ENCODE measurements around the gene INPP1.

INPP1 gene

GRCh38 chr2:190362894-190363293 is 19.5 kb downstream of the INPP1 start:
- no peak for DNase-seq (ENCODE audit: low read depth)

DNA sequence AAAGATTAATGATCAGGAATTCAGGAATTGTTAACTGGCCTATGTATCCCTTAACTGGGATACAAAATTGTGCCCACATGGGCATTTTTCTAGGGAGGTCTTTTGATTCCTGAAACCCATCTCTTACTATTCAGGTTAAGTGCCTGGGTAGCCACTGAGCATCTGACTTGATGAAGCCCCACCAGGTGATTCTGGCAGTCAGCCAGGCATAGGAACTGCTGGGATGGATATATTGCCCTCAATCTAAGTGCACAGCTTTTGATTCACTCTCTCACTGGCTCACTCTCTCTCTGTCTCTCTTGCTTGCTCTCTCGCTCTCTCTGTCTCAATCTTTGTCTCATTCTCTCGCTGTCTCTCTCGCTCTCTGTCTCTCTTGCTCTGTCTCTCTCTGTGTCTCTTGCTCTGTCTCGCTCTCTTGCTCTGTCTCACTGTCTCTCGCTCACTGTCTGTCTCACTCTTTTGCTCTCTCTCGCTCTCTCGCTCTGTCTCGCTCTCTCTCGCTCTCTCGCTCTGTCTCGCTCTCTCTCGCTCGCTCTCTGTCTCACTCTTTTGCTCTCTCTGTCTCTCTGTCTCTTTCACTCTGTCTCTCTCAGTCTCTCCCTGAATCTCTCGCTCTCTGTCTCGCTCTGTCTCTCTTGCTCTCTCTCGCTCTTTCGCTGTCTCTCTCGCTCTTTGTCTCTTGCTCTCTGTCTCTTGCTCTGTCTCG is 22.3 kb downstream of the INPP1 start:
- no peak for DNase-seq (ENCODE audit: low read depth)

GRCh38 chr2:190366248-190366753 is 22.9 kb downstream of the INPP1 start:
- no peak for DNase-seq (ENCODE audit: low read depth)

GRCh38 chr2:190367091-190367490 is 23.7 kb downstream of the INPP1 start:
- DNase-seq (ENCODE audit: low read depth) = no peak

DNA sequence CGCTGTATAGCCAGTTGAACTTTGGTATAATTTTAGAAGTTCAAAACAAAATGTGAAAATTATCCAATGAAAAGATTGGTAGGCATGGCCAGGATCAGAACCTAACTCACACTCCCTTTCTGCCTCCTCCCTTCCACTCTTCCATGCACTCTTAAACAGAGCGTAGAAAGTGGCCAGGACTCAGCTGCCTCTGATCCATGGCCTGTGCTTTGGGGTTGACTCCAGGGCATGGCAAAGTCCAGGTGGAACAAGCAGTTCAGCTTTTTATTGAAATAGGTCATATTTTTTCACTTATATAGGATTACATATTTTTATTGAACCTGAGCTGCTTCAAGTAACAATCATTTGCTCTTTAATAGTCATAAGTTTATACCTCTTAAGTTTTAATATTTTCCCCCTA is 26.2 kb downstream of the INPP1 start:
- no peak for DNase-seq (ENCODE audit: low read depth)

DNA sequence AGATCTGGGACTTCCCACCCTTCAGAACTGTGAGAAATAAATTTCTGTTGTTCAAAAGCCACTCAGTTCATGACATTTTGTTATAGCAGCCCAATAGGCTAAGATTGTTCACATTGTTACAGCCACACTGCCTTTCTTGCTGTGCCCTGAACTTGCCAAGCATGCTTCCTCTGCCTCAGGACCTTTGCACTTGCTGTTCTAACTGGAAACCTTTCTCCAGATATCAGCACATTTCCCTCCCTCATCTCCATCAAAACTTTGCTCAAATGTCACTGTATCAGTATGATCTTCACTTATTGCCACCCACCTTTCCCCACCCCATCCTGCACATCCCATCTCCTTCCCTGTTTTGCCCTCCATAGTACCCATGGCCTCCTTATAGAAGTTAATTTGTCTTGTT is 32.7 kb downstream of the INPP1 start:
- DNase-seq (ENCODE audit: low read depth) = no peak

- DNase-seq (ENCODE audit: low read depth) = no peak
Observed at GRCh38 chr2:190376591-190377245, 33.3 kb downstream of the INPP1 start.

DNA sequence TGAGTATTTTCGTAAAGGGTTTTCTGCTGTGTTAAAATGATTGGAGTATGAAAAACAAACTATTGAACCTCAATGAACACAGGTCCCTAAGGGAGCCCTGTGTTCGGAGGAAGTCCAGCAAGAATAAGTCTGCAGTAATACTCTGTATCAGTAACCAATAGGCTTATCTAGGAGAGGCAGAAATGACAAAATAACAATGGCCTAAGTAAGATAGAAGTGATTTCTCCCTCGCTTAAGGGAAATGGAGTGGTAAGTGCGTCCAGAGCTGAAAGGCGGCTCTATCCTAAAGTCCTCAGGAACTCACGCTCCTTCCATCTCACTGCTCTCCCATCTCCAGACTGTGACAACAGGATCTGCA is 35.5 kb downstream of the INPP1 start:
- DNase-seq (ENCODE audit: low read depth) = no peak

DNA sequence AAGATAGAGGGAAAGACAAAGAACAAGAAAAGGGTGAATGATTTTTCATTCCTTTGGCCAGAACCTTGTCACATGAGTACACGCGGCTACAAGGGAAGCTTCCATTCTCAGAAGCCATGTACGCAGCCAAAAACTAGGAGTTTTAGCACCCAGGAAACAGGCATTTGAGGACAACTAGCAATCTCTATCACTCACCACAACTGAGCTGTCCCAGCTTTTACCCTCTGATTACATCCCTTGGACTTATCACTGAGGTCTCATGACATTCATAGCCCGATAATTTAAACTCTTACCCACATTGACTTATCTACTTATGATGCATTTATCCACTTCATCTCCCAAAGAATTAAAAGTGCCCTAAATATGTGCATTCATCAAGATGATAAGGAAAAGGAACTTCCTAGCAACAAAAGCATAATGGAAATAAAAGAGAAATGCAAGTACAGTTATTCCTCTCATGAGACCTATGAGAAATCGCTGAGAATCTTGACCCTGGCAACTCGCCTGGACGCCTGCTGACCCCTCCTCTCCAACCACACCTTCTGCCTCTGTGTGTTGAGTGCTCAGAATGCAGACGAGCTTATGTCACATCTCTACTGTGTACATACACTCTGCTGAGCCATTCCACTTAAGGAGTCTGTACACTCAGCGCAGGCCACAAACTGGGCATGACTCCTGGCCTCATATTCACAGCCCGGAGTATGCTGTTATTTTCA is 36.0 kb downstream of the INPP1 start:
- no peak for DNase-seq (ENCODE audit: low read depth)

DNA sequence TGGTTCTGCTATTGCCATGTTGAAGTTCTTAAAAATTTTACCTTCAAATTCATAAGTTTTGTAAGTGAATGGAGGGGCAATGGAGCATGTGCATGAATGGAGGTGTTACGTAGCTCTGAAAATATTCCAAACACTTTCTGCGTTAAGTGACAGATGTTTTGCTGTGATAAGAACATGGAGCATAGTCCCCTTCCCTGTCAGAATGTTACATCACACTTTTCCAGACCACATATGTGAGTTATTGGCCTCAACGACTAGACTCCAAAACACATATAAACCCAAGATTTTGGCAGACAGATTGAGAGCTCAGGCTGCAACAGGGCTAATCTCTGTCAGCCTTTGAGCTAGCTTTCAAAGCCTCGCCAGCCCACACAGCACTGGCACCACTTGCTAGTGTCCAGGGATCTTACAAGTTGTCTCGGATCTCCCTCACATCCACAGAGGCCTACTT is 37.6 kb downstream of the INPP1 start:
- DNase-seq (ENCODE audit: low read depth) = no peak

GRCh38 chr2:190382851-190383250 is 39.5 kb downstream of the INPP1 start:
- DNase-seq (ENCODE audit: low read depth) = no peak

DNA sequence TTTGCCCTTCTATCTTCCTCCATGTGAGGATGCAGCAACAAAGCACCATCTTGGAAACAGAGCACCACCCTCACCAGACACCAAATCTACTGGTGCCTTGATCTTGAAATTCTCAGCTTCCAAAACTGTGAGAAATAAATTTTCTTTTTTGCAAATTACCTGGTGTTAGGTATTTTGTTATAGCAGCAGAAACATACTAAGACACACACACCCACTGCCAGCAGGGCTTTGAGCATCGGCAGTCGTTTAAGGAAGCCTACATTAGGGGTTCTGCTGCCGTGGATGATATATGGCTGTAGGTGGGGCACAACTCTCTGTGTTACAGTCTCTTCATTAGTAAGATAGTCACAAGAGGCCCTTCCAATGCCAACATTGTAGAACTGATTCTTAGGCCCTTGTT is 44.0 kb downstream of the INPP1 start:
- DNase-seq (ENCODE audit: low read depth) = no peak

GRCh38 chr2:190396271-190396670 is 52.9 kb downstream of the INPP1 start:
- DNase-seq (ENCODE audit: low read depth) = no peak

GRCh38 chr2:190402986-190403603 is 59.7 kb downstream of the INPP1 start:
- no peak for DNase-seq (ENCODE audit: low read depth)

- no peak for DNase-seq (ENCODE audit: low read depth)
Observed at GRCh38 chr2:190404487-190404886, 61.1 kb downstream of the INPP1 start.

GRCh38 chr2:190405070-190405469 is 61.7 kb downstream of the INPP1 start:
- no peak for DNase-seq (ENCODE audit: low read depth)

GRCh38 chr2:190405995-190406394 is 62.6 kb downstream of the INPP1 start:
- no peak for DNase-seq (ENCODE audit: low read depth)

DNA sequence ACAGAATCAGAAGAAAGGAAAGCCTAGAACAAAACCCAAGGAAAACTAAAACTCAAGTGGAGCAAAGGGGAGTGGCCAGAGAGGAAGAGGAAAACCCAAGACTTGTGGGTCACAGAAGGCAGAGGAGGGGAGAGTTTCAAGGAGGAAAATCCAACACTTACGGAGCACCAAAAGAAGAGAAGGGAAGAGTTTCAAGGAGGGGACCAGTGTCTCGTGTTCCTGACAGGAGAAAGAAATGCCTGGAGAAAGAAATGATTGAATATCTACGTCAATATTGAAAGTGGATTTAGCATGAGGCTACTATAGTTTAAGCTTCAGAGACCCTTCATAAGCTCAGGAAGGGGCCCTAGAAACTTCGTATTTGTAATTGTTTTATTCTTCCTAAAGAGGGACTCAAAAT is 63.4 kb downstream of the INPP1 start:
- no peak for DNase-seq (ENCODE audit: low read depth)

- DNase-seq (ENCODE audit: low read depth) = no peak
Observed at GRCh38 chr2:190407246-190407661, 63.9 kb downstream of the INPP1 start.

- peak; percentile 59 for DNase-seq (ENCODE audit: low read depth)
Observed at GRCh38 chr2:190407662-190408537, 64.5 kb downstream of the INPP1 start, which contains the start of gene MFSD6. MFSD6 (plus strand) TSS chr2:190408355; CDS start chr2:190436030, 27,675 bp downstream.

GRCh38 chr2:190408538-190409271 is 65.3 kb downstream of the INPP1 start:
- peak; percentile 70 for DNase-seq (ENCODE audit: low read depth)
